HG03442 (cell line): ENCODE data around the gene CHD9NB.
A peak's percentile ranks its signal among the peaks of the same experiment; 100 is the strongest.
"Not testable (repeated sequence)": the region's sequence is repeated elsewhere in the genome, so short reads cannot be mapped to it uniquely, and the experiment has no call there.

Experiments used
- ATAC-seq: cut with Tn5 transposase; IDR thresholded peaks from one replicate; pipeline ENCODE4 v1.9.1; 2021; ENCODE audit warnings: mild to moderate bottlenecking, moderate library complexity; ENCODE audit not compliant: unreplicated experiment

Gene CHD9NB

DNA sequence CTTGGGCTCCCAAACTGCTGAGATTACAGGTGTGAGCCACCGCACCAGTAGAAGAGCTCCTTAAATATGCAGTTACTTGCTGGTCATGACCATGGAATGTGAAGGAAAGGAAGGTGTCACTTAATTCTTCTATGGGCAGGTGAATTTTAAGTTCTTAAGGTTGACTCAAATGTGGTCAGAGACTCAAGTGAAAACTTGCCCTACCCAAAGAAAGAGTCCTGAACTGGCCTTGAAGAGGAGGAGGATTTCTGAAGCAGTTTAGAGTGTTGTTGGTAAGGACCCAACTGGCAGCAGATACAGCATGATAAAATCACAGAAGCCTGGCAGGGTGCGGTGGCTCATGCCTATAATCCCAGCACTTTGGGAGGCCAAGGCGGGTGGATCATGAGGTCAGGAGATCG lies 31.4 kb upstream of the CHD9NB start:
- ATAC-seq = no peak

DNA sequence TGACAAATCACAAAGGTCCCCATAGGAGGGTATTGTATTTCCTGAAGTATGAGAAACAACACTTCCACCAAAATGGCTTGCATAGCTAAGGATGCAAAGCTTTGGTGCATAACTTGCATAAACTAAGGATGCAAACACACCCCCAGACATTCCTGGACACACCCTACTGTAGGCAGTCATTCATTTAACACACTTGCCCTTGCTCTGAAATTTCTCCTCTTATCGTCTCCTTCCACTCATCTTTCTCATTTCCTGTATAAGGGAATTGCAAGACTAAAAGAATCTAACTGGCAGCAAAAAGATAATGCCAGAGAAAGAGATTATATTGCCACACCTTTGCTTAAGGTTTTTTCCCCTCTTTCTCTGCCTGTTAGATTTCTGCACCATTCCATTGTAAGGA lies 30.4 kb upstream of the CHD9NB start:
- ATAC-seq = no peak

DNA sequence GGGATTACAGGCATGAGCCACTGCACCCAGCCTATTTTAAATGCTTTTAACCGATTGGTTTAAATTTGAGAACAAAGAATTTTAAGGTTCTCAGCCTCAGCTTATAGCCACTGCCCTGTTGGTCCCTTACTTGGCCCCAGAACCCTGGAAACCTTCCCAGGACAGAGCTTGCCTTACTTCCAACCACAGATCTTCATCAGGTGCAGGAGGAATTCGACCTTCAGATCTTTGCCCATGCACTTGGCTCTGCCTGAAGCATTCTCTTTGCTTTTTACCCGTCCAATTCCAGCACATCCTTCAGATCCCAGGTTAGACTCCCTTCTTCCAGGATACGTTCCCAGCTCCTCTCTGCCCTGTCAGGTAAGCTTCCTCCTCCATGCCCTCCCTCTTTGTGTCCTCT lies 29.8 kb upstream of the CHD9NB start:
- ATAC-seq = no peak

DNA sequence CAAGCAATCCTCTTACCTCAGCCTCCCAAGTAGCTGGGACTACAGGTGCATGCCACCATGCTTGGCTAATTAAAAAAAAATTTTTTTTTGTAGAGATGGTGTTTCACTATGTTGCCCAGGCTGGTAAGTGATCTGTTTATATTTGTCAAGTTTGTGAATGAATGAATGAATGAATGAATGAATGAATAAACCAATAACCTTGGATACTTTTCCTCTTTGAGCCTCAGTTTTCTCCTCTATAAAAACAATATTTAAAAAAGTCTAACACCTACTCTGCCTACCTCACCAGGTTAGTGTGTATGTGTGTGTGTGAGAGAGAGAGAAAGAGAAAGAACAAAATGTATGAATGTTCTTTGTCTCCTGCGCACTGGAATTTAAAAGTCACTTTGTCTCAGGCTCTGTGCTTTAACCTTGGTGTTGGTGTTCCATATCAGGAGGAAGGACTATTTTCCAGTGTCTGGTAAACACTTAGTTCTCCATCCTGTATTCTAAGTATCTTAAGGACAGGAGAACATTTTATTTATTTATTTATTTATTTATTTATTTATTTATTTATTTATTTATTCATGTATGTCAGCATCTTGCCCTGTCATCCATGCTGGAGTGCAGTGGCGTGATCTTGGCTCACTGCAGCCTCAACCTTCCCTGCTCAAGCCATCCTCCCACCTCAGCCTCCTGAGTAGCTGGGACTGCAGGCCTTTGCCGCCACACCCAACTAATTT lies 29.1 kb upstream of the CHD9NB start:
- no peak for ATAC-seq

DNA sequence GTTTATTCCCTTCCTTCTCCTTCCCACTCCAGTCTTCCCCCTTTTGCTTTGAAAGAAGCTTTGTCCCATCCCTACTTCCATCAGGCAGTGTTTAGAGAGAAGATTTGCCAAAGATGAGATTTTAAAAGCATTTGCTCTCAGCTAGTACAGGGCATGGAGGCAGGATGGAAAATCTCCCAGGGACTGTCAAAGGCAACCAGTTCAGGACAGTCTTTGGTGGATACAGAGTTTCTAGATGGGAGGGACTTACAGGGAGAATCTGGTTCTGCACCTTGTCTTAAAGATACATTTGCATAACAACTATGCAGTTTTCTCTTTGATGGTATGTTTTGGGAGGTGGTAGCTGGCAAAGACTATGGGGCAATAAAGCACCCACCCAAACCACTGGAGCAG lies 28.3 kb upstream of the CHD9NB start:
- no peak for ATAC-seq

DNA sequence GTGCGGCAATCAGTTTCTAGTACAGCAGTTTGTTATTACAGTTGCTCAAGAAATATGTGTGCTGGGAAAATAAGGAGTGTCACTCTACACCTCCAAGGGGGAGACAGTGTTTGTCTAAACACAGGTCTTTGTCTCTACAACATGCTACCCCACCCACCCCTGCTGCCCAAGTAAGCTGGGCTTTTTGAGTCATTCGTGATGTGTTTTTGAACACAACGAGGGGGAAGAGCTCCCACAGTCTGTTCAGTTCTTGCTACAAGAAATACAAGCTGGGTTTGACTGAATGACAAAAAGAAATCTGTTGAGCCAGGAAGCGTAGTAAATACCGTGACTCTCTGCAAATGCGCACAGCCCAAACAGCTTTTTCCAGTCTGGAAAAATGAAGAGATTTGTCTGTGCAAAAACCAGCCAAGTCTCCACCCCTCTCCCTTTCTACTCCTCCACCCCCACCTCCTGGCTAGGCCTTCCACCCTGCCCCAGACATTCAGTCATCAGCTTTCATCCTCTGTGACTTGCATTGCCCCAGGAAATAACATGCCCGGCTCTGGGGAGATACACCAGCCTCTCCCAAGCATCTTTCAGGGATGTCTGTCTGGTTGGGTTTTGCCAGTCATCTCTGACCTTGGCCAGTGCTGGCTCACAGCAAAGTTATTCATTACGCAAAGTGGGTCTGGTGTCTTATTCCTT lies 27.8 kb upstream of the CHD9NB start:
- no peak for ATAC-seq

DNA sequence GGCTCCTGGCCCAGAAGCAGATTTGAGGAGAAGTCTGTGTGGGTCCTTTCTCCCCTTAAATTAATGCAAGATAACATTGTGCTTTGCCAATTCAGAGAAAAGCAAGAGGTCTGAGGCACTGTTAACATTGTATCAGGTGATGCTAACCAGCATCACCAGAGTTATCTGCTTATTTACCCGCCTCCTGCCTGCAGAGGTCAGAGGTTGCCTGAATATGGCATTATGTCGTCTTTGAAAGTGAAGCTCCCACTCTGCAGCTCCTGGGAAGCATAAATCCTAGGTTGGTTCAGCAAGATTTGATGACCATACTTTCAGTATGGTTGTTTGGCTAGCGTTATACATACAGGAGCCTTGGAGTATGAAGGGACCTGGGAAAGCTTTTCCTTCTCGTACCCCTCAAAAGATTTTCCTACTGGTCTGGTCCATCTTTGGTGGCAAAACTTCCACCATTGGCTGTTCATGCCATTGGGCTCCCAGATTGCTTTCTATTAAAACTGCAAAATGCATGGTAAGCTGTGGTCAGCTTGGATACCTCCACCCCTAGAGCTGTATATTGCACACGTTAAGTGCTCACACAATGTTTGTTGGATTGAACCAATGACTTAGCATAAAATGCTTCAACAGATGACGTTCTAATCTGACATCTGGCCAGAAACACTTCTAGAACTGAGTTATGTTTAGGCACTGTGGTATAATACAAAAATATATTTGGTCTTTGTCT lies 26.2 kb upstream of the CHD9NB start:
- ATAC-seq = no peak

DNA sequence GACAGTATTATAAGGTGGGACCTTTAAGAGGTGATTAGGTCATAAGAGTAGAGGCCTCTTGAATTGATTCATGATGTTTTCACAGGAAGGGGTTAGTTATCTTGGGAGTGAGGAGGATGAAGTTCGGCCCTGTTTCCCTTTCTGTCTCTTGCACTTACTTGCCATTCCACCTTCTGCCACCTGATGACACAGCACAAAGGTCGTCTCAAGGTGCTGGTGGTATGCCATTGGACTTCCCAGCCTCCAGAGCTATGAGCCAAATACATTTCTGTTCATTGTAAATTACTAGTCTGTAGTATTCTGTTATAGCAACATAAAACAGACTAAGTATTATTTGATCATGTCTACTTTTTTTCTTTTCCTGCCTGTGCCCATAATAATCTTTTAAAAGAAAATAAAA lies 25.6 kb upstream of the CHD9NB start:
- ATAC-seq = no peak

DNA sequence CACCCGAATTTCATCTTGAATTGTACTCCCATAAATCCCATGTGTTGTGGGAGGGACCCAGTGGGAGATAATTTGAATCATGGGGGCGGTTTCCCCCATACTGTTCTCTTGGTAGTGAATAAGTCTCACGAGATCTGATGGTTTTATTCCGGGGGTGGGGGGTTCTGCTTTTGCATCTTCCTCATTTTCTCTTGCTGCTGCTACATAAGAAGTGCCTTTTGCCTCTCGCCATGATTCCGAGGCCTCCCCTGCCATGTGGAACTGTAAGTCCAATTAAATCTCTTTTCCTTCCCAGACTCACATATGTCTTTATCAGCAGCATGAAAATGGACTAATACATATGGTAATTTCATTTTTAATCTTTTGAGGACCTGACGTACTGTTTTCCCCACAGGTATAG lies 22.8 kb upstream of the CHD9NB start:
- ATAC-seq = not testable (repeated sequence)

DNA sequence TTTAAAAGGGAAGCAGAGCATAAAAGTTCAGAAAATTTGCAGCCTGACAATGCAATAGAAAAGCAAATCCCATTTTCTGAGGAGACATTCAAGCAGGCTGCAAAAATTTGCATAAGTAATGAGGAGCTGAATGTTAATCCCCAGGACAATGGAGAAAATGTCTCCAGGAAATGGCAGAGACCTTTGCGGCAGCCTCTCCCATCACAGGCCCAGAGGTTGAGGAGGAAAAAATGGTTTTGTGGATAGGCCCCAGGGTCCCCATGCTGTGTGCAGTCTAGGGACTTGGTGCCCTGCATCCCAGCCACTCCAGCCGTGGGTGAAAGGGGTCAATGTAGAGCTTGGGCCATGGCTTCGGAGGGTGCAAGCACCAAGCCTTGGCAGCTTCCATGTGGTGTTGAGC lies 21.6 kb upstream of the CHD9NB start:
- not testable (repeated sequence) for ATAC-seq

DNA sequence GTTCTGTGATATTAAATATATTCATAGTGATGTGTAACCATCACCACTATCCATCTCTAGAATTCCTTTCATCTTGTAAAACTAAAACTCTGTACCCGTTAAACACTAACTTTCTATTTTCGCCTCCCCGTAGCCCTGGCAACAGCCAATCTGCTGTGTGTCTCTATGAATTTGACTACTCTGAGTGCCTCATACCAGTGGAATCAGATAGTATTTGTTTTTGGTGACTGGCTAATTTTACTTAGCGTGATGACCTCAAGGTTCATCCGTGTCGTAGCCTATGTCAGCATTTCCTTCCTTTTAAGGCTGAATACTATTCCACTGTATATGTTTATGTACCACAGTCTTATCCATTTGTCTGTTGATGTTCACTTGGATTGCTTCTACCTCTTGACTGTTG lies 20.3 kb upstream of the CHD9NB start:
- no peak for ATAC-seq

DNA sequence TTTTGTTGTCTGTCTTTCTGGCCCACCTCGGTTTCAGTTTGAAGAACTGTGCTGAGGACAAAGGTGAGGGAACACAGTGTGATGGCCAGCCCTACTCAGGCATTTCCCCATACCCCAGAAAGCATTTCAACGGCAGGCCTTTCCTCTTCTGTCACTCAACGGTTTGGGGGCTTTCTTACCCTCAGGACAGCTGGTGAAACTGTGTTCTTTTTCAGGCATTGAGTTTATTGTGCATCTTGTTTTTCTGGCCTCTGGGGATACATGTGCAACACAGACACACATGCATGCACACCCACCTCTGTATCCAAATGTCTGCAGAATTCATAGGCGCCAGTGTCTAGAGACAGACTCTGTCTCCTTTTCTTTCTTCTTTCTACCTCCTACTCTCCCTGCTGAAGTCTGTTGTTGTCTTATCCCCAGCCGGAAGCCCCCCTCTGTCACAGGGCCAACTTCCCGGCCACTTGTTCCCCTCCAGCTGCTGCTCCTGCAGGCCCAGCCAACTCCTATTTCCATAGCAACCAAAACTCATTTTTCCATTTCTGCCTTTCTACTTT lies 19.1 kb upstream of the CHD9NB start:
- peak; percentile 51 for ATAC-seq

DNA sequence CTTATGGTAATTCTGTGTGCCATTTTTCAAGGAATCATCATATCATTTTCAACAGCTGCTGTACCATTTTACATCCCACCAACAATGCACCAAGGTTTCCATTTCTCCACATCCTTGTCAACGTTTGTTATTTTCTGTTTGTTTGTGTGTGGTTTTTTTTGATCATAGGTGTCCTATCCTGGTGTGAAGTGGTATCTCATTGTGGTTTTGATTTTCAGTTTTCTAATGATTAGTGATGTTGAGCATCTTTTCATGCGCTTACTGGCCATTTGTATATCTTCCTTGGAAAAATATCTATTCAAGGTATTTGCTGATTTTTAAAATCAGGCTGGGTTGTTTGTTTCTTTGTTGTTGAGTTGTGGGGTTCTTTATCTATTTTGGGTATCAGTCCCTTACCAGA lies 17.1 kb upstream of the CHD9NB start:
- no peak for ATAC-seq

DNA sequence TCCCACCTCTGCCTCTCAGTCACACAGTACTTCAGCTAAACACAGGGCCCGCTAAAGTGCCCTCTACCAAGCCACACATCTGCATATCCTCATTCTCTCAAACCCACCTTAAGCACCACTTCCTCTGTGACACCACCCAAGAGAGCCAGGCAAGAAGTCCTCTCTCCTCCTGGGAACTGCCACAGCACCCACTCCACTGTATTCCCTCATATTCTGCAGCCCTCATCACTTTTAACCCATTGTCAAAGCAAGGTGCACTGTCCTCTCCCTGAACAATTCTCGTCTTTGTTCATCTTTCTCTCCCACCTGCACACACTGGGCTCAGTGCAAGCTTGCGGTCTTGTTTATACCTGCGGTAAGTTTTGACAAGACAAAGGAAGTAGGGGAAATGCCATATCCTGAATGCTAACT lies 15.7 kb upstream of the CHD9NB start:
- peak; percentile 59 for ATAC-seq

DNA sequence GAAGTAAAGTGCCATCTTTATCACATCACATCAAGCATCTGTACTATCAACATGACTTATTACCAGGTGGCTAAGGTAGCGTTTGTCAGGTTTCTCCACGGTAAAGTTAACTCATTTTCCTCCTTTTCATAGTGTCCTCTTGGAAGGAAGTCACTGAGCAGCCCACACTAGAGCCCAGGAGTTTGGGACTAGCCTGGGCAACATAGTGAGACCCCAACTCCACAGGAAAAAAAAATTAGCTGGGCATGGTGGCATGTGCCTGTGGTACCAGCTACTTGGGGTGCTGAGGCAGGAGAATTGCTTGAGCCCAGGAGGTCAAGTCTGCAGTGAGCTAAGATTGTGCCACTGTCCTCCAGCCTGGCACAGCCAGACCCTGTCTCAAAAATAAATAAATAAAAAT lies 15.0 kb upstream of the CHD9NB start:
- no peak for ATAC-seq

DNA sequence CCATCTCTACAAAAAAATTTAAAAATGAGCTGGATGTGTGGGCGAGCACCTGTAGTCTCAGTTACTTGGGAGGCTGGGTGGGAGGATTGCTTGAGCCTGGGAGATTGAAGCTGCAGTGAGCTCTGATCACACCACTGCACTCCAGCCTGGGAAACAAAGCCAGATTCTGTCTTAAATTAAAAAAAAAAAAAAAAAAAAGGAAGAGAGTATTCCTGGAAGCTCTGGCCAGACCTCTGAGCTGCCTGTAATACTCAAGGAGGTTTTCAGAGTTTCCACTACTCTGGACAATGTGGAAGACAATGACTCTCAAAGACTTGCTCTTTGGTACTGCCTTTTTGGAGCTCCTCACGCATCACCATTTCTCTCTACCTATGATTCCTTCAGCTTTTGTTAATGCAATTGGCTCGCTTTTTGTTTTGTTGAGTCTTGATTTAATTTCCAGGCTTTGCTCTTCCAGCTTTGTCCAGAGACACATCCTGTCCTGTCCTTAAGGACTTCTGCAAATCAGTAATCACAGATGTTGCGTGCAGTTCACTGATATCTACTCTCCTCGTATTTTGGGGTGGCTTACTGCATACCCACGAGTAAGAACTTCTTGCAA lies 12.9 kb upstream of the CHD9NB start:
- ATAC-seq = no peak

DNA sequence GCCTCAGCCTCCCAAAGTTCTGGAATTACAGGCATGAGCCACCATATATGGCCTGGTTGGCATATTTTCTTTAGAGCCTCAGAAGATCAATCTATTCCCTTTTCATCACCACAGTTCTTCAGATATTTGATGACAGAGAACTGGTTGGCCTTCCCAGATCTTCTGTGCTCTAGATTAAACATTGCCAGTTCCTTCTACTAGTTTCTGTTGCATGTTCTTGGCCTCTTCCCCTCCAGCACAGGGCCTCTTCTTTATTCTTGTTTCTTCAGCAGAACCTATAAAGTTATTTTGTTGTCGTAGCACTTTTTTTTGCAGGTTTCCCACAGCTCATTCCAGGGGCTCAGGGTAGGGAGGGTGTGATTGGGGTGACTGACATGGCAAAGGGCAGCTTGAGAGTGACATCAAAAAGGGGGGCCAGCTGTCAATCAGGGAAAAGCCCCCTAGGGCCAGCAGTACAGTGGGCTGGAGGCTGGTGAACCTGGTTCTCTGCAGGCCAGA lies 11.4 kb upstream of the CHD9NB start:
- ATAC-seq = no peak

DNA sequence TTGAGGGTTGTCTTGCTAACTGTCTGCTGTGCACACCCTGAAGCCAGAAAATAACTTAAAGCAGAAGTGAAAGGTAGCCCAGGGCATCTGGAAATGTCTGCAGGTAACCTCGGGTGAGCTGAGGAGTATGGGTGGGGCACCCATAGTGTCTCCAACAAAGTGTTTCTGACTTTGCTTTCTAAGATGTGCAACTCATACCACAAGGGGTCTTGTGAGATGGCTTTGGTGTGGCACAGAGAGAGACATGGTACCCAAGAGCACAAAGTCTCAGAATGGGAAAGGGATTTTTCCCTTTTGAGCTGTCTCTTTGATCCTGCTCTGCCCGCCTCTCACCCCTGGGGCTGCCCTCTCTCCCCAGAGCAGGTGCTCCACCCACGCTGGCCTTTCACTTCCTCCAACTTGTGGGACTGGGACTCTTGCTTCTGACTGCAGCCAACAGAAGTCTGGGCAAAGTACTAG lies 9.0 kb upstream of the CHD9NB start:
- ATAC-seq = peak; percentile 82

DNA sequence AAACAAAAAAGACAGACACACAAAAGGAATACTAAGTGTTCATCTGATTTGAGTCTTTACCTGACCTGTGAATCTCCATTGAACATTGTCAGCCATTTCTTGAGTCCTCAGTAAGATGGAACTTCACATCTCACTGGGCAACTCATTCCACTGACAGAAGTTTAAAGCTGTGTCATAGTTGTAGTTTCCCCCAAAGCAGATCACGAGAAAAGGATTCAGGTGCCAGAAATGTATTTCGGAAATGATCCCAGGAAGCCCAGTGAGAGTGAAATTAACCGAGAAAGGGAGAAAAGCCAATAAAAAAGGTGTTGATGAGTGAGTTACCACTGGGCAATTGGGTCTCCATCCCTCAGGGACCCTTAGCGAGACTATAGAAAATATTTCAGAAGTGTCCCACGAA lies 8.6 kb upstream of the CHD9NB start:
- ATAC-seq = peak; percentile 12

DNA sequence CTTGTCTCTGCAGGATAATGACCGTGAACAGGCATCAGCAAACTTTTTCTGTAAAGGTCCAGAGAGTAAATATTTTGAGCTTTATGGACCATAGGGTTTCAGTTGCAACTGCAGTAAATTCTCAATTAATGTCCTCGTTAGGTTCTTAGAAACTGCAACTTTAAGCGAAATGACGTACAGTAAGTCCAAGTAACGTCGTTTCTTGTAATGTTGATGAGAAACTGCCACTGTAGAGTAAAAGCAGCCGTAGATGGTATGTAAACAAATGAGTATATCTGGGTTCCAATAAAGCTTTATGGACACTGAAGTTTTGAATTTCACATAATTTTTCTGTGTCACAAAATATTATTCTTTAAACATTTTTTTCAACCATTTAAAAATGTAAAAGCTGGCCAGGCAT lies 7.0 kb upstream of the CHD9NB start:
- no peak for ATAC-seq

DNA sequence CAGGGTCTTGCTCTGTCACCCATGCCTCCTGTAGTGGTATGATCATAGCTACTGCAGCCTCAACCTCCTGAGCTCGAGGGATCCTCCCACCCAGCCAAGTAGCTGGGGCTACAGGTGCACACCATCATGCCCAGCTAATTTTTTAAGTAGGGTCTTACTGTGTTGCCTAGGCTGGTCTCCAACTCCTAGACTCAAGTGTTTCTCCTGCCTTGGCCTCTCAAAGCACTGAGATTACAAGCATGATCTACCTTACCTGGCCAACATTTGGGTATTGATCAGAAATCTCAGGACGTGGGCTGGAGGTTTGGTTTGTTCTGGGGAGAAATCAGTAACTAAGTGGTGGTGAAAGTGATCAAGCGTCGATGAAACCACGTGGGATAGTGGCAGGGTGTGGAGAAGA lies 6.2 kb upstream of the CHD9NB start:
- ATAC-seq = no peak
